ENCODE data around the gene SLC25A21.

The SLC25A21 gene

DNA sequence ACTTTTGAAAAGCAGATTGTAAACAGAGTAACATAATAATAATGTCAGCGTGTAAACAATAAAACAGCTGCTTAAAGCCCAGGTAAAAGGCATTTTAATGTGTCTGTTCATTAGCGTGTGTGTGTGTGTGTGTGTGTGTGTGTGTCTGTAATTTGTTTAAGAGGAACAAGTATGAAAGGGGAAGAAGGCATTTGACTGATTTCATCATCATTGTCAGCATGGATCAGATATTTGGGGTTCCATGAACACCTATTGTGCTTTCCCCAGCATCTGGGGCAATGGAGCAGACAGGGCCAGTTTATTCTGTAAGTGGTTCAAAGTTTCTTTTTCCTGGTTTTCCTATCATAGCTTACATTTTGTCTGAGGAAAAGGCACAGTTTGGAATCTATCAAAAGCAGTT is 28.9 kb downstream of the SLC25A21 start:
- DNase-seq (ENCODE audit: low read depth), result no peak

DNA sequence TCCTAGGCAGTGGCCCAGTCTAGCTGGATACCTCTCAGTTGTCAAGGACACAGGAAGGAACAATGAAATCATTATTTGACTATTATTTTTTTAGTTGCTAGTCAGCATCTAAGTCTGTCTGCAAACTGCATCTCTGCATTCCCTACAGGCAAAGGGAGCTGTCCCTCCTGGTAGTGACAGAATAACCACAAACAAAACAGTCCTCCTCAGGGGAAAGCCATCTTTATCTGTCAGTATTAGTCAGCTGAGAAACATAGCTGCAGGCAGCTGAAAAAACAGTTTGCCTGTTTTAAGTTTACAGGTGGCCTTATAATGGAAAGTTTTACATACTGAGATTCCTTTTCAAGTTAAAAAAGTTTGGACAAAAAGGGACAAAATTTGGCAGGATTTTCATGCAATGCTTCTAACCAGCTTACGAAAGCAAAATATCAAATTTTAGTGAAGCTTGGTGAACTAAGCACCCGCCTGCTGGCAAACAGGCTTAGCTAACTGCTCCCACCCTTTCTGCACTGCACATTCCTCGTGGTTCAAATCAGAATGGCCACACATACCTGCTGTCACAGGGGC is 29.5 kb downstream of the SLC25A21 start:
- no peak for DNase-seq (ENCODE audit: low read depth)

DNA sequence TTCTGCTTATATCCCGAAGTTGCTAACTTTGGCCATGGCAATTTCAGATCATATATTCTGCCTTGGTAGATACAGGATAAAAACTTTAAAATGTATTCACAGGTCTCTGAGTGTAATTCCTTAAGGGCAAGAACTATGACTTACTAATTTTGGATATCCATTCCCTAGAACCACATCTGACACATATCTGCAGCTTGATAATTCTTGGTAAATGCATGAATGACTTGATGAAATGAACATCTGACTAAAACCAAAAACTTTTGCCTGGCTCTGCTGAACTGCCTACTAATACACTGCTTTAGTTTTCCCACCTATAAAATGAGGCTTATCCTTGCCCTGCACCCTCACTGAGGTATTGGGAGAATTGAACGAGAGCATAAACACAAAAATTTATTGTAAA is 32.2 kb downstream of the SLC25A21 start:
- DNase-seq (ENCODE audit: low read depth), result no peak

GRCh38 chr14:37139710-37140109 is 32.7 kb downstream of the SLC25A21 start:
- DNase-seq (ENCODE audit: low read depth), result no peak

GRCh38 chr14:37138898-37139297 is 33.5 kb downstream of the SLC25A21 start:
- no peak for DNase-seq (ENCODE audit: low read depth)

DNA sequence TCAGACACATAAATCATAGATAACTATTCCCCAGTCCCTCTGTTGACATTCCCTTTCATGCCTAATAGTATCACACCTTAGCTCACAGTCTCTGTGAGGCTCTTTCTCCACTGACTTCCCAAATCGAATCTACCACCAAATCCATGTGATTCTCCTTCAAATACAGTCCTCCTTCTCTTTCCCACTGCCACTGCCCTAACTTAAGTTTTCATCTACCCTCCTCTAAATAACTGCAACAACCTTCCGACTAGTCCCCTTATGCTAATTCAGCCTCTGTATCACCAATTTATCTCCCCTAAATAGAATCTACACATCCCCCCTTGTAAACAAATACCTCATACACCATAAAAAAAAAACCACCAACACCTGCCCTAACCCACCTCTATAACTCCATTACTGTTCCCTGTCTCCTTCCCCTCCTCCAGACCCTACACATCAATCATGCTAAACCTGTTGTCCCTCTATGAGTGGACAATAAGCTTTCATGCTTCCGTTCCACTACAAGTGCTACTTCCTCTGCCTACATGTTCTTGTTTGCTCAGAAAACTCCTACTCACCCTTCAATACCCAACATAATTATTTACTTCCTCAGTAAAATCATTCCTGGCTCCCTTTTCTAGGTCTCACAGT is 39.0 kb downstream of the SLC25A21 start:
- DNase-seq (ENCODE audit: low read depth), result no peak

DNA sequence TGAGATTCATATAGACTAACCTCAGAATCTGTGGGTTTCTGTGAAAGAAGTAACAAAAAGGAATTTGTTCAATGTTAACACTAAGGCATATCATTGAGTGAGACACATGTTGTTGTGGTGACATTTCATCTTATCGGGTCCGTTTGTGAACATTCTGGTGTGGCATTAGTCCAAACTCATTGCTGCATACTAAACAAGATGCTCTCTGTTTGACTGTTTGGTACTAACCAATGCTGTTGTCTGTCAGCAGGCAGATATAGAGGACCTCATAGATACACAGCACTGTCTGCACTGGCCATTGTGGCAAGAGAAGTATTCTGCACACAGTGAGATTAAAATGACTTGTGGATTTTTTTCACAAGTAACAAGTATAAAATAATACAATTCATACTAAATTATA is 41.2 kb downstream of the SLC25A21 start:
- no peak for DNase-seq (ENCODE audit: low read depth)

- no peak for DNase-seq (ENCODE audit: low read depth)
These were observed 43.4 kb downstream of the SLC25A21 start for GRCh38 chr14:37129047-37129446.

GRCh38 chr14:37124614-37125013 is 47.8 kb downstream of the SLC25A21 start:
- DNase-seq (ENCODE audit: low read depth), result no peak

GRCh38 chr14:37122919-37123639 is 49.3 kb downstream of the SLC25A21 start:
- no peak for DNase-seq (ENCODE audit: low read depth)

DNA sequence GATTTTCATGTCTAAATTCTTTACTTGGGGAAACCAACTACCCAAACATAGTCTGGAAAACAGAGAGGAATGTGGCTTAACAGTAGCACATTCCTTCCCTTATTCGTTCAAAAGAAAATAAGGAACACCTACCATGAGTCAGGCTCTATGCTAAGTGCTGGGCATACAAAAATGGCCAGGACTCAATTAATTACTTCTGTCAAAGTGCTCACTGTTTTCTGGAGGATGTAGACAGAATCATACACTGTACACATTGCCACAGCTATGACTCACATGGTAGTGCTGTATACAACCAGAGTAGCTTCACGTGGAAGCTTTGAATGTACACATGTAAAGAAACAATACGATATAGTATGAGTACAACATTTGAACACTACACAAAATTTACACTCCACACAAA is 50.1 kb downstream of the SLC25A21 start:
- no peak for DNase-seq (ENCODE audit: low read depth)

DNA sequence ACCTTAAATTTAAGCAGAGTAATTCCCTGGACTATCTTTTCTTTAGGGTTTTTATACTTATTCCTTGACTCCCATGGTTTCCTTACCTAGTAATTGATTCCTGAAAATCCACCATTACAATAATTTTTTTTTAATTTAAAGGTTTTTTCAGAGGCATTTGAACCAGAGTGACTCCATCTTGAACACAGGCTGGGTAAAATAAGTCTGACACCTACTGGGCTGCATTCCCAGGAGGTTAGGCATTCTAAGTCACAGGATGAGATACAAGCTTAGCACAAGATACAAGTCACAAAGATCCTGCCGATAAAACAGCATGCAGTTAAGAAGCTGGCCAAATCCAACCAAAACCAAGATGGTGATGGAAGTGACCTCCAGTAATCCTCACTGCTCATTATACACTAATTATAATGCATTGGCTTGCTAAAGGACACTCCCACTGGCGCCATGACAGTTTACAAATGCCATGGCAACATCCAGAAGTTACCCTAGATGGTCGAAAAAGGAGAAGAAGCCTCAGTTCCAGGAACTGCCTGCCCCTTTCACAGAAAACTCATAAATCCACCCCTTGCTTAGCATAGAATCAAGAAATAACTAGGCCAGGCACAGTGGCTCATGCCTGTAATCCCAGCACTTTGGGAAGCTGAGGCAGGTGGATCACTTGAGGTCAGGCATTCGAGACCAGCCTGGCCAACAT is 53.6 kb downstream of the SLC25A21 start:
- no peak for DNase-seq (ENCODE audit: low read depth)

DNA sequence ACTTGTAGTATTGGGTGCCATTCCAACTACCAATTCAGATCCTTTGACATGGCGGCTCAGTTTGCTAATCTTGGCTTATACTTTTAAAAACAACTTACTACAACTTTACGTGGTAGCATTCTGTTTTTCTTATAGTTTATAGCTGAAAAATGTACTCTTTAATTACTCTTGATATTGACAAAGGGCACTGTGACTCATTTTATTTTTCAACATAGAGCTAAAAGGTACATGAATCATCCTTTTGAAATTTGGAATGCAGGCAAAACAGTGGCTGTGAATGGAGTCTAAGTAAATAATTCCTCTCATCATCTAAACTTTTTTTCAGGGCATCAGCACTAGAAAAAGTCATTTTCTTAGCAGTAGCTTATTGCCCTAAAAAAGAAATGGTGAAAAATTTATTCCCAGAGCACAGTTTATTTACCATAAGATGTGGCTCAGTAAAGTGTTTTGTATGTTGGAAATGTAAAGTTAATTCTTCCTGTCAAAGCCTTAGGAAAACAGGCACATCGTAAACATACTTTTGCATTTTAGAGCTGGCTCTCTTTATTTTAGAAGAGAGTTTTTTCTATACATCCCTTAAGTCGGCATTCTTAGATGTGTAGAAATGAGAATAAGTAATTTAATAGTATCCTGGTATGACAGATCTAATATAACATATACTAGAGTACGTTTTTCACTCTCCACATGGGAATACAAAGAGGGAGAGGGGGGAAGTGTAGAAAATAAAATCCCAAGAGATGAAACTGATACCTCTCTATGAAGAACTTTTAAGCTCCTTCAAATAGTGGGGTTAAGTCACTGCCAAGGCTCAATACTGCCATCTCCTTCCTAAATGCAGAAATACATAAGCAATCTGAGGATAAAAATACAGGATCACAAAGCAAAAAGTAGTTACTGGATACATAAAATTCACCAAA is 55.2 kb downstream of the SLC25A21 start:
- no peak for DNase-seq (ENCODE audit: low read depth)

DNA sequence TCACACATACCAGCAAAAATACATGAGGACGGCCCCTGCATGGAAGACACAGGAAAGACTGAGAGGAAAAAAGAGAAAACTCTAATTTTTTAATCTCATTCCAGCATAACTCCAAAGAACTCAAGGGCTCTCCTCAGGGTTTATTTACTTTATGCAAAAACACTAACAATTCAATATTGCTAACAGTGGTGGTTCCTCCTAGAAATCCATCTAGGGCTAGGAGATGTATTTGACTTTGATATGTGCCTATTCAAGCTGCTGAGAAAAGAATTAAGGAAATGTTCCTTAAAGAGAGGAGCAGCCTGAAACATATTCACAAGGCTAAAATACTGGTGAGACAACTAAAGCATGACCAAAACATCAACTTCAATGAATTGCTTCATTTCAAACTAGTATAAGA is 57.0 kb downstream of the SLC25A21 start:
- DNase-seq (ENCODE audit: low read depth), result no peak

- no peak for DNase-seq (ENCODE audit: low read depth)
These were observed 57.8 kb downstream of the SLC25A21 start for GRCh38 chr14:37114559-37114958.

DNA sequence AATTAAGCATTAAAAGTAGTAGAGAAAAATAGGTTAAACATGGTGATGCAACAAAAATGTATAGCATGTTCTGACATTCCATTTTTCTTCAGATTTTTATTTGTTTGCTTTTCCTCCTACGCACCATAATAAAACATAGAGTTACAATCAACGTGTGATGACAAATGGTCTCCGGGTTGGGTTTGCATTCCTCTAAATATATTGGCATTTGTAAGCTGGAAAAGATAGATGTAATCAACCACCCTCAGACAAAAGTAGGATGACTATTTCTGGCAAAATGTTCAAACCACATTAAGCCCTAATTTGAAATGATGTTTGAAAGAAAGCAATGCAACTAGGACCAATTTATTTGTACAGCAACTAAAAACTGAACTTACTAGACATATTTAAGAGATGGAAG is 58.4 kb downstream of the SLC25A21 start:
- DNase-seq (ENCODE audit: low read depth), result no peak

DNA sequence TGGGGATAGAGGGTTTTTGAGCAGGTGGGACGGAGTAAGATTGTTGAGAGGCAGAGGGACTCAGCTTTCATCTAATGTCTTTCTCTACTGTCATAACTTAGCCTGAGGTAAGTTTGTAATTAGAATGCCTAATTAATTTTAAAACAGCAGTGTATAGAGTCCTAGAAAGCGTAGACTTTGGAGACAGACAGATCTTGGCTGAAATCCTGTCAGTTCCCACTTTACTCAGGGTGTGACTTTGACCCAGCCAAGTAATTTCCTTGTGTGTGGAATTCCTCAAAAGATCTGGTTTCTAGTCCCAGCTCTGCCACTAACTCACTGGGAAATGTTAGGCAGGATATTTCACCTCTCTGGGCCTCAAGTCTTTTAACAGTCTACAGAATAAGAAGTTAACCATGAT is 74.3 kb downstream of the SLC25A21 start:
- DNase-seq (ENCODE audit: low read depth), result no peak

DNA sequence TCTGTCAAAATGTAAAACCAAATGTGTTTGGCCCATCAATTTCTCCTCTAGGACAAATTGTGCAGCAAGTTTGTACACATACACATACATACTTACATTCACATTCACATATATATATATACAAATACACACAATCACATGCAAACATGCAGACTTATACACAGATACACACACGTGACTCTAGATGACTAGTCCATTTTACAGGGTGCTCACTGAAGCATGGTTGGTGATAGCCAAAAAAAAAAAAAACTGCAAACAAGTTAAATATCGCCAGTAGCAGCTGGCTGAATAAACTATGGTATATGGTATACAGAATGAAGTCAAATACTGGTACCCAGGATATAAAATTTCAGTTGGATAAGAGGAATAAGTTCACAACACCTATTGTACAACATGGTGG is 77.9 kb downstream of the SLC25A21 start:
- DNase-seq (ENCODE audit: low read depth), result no peak

DNA sequence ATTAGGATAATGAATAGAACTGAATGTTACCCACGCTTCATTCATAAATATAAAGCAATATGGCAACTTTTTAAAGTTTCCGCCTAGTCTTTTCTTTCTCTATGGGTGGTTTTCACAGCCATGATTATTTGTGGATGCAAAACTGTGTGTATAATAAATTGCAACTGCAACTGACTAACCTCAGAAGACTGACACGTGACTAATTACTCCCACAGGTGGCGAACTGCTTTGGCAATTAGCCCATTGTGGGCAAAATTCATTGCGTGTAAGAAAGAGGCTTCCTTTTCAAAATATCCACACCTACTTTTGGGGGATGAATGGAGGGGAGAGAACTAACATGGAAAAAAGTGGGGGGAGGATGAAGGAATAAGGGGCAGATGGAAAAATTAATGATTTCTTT is 79.0 kb downstream of the SLC25A21 start:
- no peak for DNase-seq (ENCODE audit: low read depth)

- no peak for DNase-seq (ENCODE audit: low read depth)
These were observed 80.8 kb downstream of the SLC25A21 start for GRCh38 chr14:37091651-37092050.

- DNase-seq (ENCODE audit: low read depth), result no peak
These were observed 82.4 kb downstream of the SLC25A21 start for GRCh38 chr14:37090026-37090425.

DNA sequence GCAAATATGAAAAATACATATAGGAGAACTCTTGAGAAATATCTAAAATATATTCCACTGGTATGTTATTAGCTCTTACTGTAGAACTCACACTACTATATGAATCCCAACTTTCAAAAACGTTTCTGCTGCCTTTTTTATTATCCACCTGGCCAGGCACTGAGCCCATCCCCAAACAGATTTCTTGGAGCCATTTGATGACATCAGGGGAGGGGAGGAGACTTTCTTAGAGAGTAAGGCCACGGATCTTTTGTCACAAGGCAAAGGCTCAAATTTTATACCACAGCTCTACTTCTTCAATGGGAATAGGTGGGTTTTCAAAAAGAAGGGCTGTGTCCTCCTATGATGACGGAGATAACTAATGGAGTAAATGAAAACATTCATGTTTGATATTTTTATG is 83.0 kb downstream of the SLC25A21 start:
- DNase-seq (ENCODE audit: low read depth), result no peak

Measured in activated T-cell treated with anti-CD3 and anti-CD28 coated beads for 1 hour (primary cell).